GM21529 (cell line): ENCODE measurements around the gene GSK3A.

Experiments
- ATAC-seq: cut with Tn5 transposase; IDR thresholded peaks from one replicate; pipeline ENCODE4 v1.9.1; 2021; ENCODE audit not compliant: unreplicated experiment

Gene GSK3A

GRCh38 chr19:42249769-42250168 is 7.4 kb upstream of the GSK3A start:
- no peak for ATAC-seq

DNA sequence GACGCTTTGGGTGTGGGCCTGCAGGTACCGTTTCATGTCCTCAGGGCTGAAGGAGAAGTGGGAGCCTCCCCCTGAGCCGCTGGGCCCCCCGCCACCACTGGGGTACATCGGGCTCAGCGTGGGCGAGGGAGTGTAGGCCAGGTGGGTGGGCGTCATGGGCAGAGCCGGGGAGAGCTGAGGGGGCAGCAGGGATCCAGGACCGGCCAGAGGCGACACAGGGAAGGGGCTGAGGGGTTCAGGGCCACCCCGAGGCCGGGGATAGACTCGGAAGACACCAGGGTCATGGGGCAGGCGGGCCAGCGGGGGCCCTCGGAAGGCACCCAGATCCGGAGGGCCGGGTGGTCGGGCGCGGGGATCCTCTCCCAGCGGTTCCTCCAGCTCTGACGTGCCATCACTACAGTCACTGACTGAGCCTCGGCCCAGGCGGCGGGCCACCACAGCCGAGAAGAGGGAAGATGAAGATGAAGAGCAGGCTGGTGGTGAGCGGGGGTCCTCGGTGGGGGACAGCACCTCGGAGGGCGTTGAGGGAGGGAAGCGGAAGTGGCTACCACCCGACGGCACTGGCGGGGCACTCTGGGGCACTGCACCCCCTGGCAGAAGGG is 6.8 kb upstream of the GSK3A start:
- no peak for ATAC-seq

GRCh38 chr19:42248270-42249148 is 6.1 kb upstream of the GSK3A start:
- no peak for ATAC-seq

DNA sequence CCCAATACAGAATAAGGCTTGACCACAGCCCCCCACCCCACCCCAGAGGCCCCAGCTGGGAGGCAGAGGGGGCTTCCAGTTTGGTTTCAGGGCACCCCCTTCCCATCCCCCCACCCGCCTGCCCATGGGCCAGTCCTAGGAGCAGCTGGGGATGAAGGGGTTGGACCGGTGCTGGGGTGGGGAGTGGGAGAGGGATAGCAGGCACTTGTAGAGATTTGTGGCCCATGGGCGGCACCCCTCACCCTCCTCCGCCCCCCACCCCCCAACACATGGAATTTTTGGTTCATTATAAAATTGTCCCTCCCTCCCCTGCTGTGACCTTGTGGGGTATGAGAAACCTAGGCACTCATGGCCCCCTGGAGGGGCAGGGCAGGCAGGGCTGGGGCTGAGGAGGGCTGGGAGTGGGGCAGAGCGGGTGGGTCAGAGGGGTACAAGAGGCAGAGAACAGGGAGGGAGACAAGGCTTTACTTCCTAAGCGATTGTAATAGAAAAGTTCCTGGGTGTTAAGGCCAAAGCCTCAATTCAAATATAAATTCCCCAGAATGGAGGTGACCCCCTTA is 5.3 kb upstream of the GSK3A start:
- no peak for ATAC-seq

DNA sequence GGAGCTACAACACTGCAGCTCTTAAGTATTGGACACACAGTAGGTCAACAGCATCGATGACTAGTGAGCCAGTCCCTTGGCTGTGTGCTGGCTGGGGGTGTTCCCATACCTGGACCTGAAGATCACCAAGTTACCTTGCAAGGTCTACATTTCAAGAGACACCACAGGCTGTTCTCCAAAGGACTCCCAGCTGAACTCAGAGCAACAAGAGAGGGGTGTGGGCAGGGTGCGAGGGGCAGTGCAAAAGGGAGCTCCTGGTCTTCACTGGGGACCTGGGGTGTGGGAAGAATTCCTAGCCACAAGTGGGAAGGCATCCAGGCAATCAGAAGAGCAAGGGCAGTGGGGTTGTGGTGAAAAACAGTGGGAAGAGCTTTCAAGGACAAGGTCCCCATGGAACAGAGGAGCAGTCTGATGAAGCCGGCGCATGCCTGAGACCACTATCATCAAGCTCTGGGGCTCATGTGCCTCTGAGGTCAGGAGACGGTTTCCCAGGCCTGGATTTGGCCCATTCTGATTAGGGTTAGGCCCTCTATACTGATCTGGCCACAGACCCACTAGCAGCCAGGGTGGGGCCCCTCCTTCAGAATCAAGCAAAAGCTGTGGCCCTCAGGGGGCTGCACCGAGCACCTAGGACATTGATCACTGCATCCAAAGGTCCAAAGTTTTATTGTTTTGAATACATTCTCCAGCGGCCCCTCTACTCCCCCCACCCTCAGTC is 4.7 kb upstream of the GSK3A start:
- no peak for ATAC-seq

- no peak for ATAC-seq
Measured at GRCh38 chr19:42246143-42246921, 3.9 kb upstream of the GSK3A start.

GRCh38 chr19:42245231-42245630 is 2.8 kb upstream of the GSK3A start:
- ATAC-seq: no peak

DNA sequence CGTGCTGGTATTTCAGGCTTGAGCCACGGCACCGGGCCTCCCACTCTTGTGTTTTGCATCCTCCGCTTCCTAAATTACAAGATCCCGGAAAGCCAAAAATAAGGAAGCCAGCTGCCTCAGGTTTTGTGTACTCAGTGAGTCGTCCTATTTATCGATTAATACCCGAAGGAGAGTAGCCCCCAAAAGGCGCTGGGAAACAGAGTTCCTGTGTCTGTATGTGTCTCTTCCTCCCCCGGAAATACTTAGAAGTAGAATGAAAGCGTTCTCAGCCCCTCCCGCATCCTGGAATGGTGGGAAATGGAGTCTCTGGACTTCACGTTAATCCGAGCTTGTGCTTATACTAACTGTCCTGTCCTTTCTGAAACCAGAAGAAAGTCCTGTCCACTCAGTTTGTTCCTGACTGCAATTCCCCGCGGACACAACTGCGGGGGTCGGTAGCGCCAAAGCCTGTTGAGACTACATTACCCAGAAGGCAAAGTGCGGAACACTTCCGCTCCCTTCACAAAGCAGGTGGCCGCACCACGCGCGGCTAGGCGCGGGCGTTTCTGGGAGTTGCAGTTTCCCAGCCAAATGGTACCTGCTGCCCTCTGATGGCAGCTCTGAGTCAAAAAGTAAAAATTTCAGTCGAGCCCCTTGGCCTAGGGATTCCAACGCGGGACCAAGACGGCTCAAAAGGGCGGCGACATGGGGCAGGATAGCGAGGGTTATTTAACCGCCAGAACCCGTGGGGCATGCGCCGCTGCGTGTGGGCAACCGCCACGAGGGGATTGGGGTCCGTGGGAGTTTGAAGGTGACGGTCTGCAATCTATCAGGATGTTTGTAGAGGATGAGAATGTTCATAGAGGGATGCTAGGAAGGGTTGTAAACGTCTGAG is 2.2 kb upstream of the GSK3A start:
- ATAC-seq: no peak

GRCh38 chr19:42242069-42242511 is 312 bp downstream of the GSK3A start:
- ATAC-seq: peak; percentile 0

DNA sequence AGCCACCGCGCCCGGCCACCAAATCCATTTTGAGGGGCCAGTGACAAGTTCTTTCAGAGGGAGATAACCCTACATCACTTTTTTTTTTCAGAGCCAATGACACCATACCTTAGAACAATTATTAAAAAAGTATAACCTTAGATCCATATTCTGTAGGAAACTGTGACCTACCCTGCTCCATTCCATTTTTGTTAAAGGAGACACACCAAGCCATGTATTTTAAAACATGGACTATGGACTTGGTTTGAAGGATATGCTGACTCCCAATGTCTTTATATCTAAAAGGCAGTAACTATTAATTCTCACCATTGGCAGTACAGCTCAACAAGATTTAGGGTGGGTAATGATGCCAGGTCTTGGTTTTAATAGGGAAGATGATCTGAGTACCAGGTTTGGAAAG is 1.1 kb downstream of the GSK3A start:
- ATAC-seq: no peak

DNA sequence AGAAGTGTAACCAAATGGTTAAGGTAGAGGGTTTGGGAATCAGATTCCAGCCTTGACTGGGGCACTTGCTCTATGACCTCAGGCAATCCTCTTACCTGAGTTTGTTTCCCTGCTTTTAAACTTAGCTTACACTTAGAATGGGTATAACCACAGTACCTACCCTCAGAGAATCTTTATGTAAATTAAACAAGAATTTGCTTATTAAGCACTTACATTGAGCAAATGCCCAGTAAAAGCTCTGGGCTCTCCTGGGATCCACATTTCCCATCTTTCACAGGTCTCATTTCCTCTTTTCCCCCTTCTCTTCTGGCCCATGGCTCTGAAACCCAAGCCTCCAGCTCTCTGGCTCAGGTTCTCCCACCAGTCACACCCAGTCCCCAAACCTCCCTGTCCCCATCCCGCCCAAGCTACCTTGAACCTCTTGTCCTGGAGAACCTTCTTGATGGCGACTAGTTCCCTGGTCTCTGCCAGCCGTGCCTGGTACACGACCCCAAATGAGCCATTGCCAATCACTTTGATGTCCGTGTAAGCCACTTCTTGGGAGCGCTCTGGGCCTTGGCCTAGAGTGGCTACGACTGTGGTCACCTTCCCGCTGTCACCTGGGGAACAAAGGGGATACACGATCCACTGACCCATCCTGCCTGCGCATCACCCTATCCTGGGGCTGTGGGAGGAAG is 2.7 kb downstream of the GSK3A start:
- ATAC-seq: no peak

DNA sequence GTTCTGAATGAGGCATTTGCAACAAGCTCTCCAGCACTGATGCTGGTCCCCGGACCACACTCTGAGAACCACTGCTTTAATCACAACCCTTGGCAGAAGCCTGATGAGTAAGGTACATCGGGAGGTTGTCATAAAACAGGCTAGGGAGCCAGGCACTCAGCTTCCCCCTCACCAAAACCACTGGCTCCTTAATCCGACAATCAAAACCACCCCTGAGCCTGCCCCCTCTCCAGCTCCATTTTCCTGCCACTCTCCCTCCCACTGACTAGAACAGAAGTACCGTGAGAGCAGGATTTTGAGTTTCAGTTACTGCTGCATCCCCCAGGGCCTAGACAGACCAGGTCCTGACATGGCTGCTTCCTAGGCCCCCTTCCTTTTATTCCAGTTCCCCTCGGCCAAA is 7.2 kb downstream of the GSK3A start:
- ATAC-seq: no peak

GRCh38 chr19:42234364-42234763 is 8.0 kb downstream of the GSK3A start:
- ATAC-seq: no peak

DNA sequence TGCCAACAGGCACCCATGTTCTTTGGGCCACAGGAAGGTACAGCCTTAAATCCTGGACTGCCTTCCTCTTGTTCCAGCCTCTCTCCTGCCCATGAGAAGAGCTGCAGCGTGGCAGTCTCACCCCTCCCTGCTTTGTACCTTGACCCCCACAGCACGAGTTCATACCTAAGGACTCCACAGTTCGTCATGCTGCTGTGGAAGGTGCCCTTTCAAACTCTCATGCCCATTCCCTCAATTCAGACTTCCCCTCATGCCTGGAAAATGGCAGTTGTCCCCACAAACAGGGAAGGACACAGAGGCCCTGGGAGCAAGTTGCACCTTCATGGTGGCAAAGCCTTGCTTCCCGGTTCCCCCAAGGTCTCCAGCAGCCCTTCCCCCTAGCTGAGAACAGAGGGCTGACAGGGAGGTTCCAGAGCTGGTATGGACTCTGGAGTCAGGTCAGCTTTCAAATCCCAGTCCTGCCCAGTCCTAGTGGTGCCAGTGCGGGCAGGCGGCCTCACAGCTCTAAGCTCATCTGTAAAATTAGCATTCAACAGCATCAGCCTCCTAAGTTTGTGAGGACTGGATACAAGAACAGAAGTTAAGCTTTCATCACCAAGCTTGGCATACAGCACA is 8.6 kb downstream of the GSK3A start:
- no peak for ATAC-seq

DNA sequence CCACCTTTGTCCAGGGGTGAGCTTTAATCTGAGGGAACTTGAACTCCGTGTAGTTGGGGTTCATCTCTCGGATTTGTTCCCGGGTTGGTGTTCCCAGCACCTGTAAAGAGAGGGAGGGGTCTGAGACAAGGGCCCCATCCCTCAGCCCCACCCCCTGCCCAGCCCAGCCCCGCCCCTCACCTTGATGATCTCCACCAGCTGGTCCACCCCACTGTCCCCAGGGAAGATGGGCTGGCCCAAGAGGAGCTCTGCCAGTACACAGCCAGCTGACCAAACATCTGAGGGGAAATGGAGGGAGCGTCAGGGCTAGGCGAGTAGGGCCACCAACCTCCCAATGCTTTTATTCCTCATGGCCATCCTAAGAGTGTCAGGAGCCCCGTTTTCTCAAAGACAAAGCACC is 9.3 kb downstream of the GSK3A start:
- ATAC-seq: no peak

- no peak for ATAC-seq
Measured at GRCh38 chr19:42232435-42232834, 10.0 kb downstream of the GSK3A start.

GRCh38 chr19:42230571-42230970 is 11.8 kb downstream of the GSK3A start:
- no peak for ATAC-seq

DNA sequence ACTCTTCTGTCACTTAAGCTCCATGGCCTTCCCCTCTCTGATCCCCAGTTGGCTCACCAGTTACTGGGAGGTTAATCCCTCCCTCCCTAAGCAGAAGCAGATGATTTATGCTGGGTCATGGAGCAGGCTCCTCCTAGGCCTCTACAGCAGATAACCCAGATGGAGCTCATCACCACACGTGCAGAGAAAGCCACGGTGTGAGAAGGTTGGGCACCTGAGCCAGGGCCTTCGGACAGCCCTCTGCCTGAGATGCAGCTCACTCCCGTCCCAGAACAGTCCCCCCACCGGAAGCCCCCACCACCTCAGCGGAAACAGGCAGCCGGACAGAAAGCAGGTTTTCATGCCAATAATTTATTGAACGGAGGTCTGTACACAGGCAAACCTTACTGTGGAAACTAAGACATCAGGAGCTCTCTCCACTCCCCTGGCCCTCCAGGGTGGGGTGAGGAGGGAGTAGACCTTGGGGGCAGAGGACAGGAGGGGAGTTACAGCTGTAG is 12.5 kb downstream of the GSK3A start:
- ATAC-seq: no peak
